ENCODE data around the gene MRPL53.
"Not testable (repeated sequence)": the region's sequence is repeated elsewhere in the genome, so short reads cannot be mapped to it uniquely, and the experiment has no call there.

Gene MRPL53

GRCh38 chr2:74502147-74502719 lies 29.8 kb upstream of the MRPL53 start:
- no peak for DNase-seq

- no peak for DNase-seq
Measured at GRCh38 chr2:74501335-74502071, 29.0 kb upstream of the MRPL53 start.

GRCh38 chr2:74500578-74500946 lies 28.1 kb upstream of the MRPL53 start:
- DNase-seq: no peak

- DNase-seq: no peak
Measured at GRCh38 chr2:74499940-74500577, 27.6 kb upstream of the MRPL53 start.

- no peak for DNase-seq
Measured at GRCh38 chr2:74499267-74499939, 26.9 kb upstream of the MRPL53 start, which contains the start of gene LBX2. Gene LBX2, minus strand, starts transcription at chr2:74499603. Its CDS starts 66 bp downstream, at chr2:74499537.

GRCh38 chr2:74498500-74499266 lies 26.2 kb upstream of the MRPL53 start:
- DNase-seq: no peak

GRCh38 chr2:74497777-74498499 lies 25.5 kb upstream of the MRPL53 start:
- no peak for DNase-seq

- DNase-seq: no peak
Measured at GRCh38 chr2:74496997-74497776, 24.7 kb upstream of the MRPL53 start.

GRCh38 chr2:74495440-74495839 lies 23.0 kb upstream of the MRPL53 start:
- DNase-seq: no peak

- DNase-seq: no peak
Measured at GRCh38 chr2:74493546-74493945, 21.1 kb upstream of the MRPL53 start.

GRCh38 chr2:74491648-74492544 lies 19.4 kb upstream of the MRPL53 start:
- DNase-seq: no peak

- no peak for DNase-seq
Measured at GRCh38 chr2:74489906-74490305, 17.4 kb upstream of the MRPL53 start.

- no peak for DNase-seq
Measured at GRCh38 chr2:74488643-74489481, 16.4 kb upstream of the MRPL53 start.

- no peak for DNase-seq
Measured at GRCh38 chr2:74486141-74486540, 13.7 kb upstream of the MRPL53 start.

GRCh38 chr2:74483675-74484164 lies 11.2 kb upstream of the MRPL53 start:
- not testable (repeated sequence) for DNase-seq

GRCh38 chr2:74482801-74483674 lies 10.6 kb upstream of the MRPL53 start, which contains the start of the genes CCDC142 and TTC31:
Gene CCDC142, minus strand, starts transcription at chr2:74482998. Its CDS starts 161 bp downstream, at chr2:74482837.
Gene TTC31, plus strand, starts transcription at chr2:74483081. Its CDS starts 15 bp downstream, at chr2:74483096.
- peak; percentile 90 for DNase-seq

GRCh38 chr2:74481961-74482800 lies 9.7 kb upstream of the MRPL53 start:
- no peak for DNase-seq
